B cell (primary cell): ENCODE results near the gene TUBGCP4. TPM values are rescaled to one million over a fixed set of nuclear protein-coding genes. Genes with fewer than 3 reads are reported as not detected.

Source experiments
- ATAC-seq: fragments of 200-7000 bp; cut with Tn5 transposase; one replicate; pipeline ENCODE4 v1.10.0; 2021; ENCODE audit warnings: low read depth, mild to moderate bottlenecking, moderate number of reproducible peaks, moderate library complexity
- CTCF ChIA-PET: fragments of 350-600 bp; sonication (Branson Sonifier 250); formaldehyde crosslinking; loops from one replicate; lab custom pipeline; 2021; ENCODE audit warnings: antibody characterized with exemption, inconsistent platforms; lab: Charles Lee
- POLR2A ChIA-PET: fragments of 350-600 bp; sonication (Branson Sonifier 250); formaldehyde crosslinking; loops from one replicate; lab custom pipeline; 2021; ENCODE audit warnings: antibody characterized with exemption; lab: Charles Lee
- DNase-seq: peaks from one replicate; pipeline ENCODE4 v3.0.0; 2013
- H2AFZ ChIP-seq: 2 replicates; pipeline ENCODE4 v1.6.1; 2012; ENCODE audit warnings: mild to moderate bottlenecking, low read depth, low read length; ENCODE audit not compliant: insufficient read depth, poor library complexity, severe bottlenecking
- H3K27ac ChIP-seq, 2 donors: 1 replicate in 1 of 2; 2 replicates in 1 of 2; pipeline ENCODE4 v1.5.1; 2012 to 2013; ENCODE audit warnings: low read length in 2 of 2, mild to moderate bottlenecking in 2 of 2, moderate library complexity in 1 of 2
- H3K27me3 ChIP-seq, 4 experiments: fragments of 200-600 bp in 1 of 4; sonication (generic) in 1 of 4; replicated peaks in 1 of 4; 1 replicate in 2 of 4; 2 replicates in 2 of 4; pipeline versions ENCODE4 v1.6.1 to v1.7.0; 2013 to 2016; ENCODE audit warnings: low read length in 3 of 4, mild to moderate bottlenecking in 2 of 4, mixed read lengths in 1 of 4, moderate library complexity in 1 of 4; ENCODE audit not compliant: insufficient read depth in 4 of 4, control insufficient read depth in 3 of 4; ENCODE audit errors: control extremely low read depth in 1 of 4
- H3K36me3 ChIP-seq, 2 experiments: replicated peaks in 1 of 2; 1 replicate in 1 of 2; 2 replicates in 1 of 2; pipeline versions ENCODE4 v1.6.1 to v1.7.1; 2013; ENCODE audit warnings: low read length in 1 of 2; ENCODE audit not compliant: insufficient read depth in 2 of 2, control insufficient read depth in 1 of 2; ENCODE audit errors: control extremely low read depth in 1 of 2, extremely low read depth in 1 of 2
- H3K4me1 ChIP-seq, 2 donors: fragments of 200-600 bp in 1 of 2; sonication (generic) in 1 of 2; 1 replicate in 1 of 2; 2 replicates in 1 of 2; pipeline versions ENCODE4 v1.5.1 to v1.6.1; 2013 to 2017; ENCODE audit warnings: low read length in 2 of 2; ENCODE audit not compliant: control insufficient read depth in 2 of 2, insufficient read depth in 2 of 2
- H3K4me2 ChIP-seq: replicated peaks from 2 replicates; pipeline ENCODE3; 2012; ENCODE audit warnings: mild to moderate bottlenecking, low read depth, low read length; ENCODE audit not compliant: poor library complexity, severe bottlenecking
- H3K4me3 ChIP-seq, 5 experiments: fragments of 200-600 bp in 1 of 5; sonication (generic) in 1 of 5; 1 replicate in 3 of 5; 2 replicates in 2 of 5; pipeline versions ENCODE4 v1.5.1 to v1.7.0; 2011 to 2016; ENCODE audit warnings: low read length in 4 of 5, mild to moderate bottlenecking in 4 of 5, low read depth in 2 of 5, control low read depth in 1 of 5, moderate library complexity in 1 of 5; ENCODE audit not compliant: insufficient read depth in 1 of 5; ENCODE audit errors: control extremely low read depth in 1 of 5, extremely low read depth in 1 of 5
- H3K79me2 ChIP-seq: fragments of 200-600 bp; sonication (generic); one replicate; pipeline ENCODE4 v1.6.0; 2016; ENCODE audit warnings: low read length; ENCODE audit not compliant: control insufficient read depth, insufficient read depth
- H3K9ac ChIP-seq: fragments of 200-600 bp; sonication (generic); 2 replicates; pipeline ENCODE4 v1.6.1; 2017; ENCODE audit warnings: mild to moderate bottlenecking, low read length, moderate library complexity
- H3K9me3 ChIP-seq, 3 donors: one replicate each; pipeline versions ENCODE4 v1.6.1 to v1.7.1; 2013; ENCODE audit warnings: low read length in 2 of 3; ENCODE audit not compliant: control insufficient read depth in 2 of 3, insufficient read depth in 1 of 3; ENCODE audit errors: control extremely low read depth in 1 of 3
- H4K20me1 ChIP-seq: 2 replicates; pipeline ENCODE4 v1.6.0; 2012; ENCODE audit warnings: mild to moderate bottlenecking, low read length; ENCODE audit not compliant: insufficient read depth, control insufficient read depth, poor library complexity, severe bottlenecking
- H3K27ac Mint-ChIP-seq: one replicate; pipeline ENCODE4 v1.8.0; 2021; ENCODE audit warnings: mixed read lengths
- H3K27me3 Mint-ChIP-seq: one replicate; pipeline ENCODE4 v1.8.0; 2021; ENCODE audit warnings: mixed read lengths
- H3K4me1 Mint-ChIP-seq: one replicate; pipeline ENCODE4 v1.8.0; 2021; ENCODE audit warnings: mixed read lengths
- H3K4me3 Mint-ChIP-seq: one replicate; pipeline ENCODE4 v1.8.0; 2021; ENCODE audit warnings: mixed read lengths
- H3K9me3 Mint-ChIP-seq: one replicate; pipeline ENCODE4 v1.8.0; 2022; ENCODE audit warnings: mixed read lengths; ENCODE audit not compliant: insufficient read depth
- CTCF ChIP-seq: fragments of 200-600 bp; IDR thresholded peaks from one replicate; pipeline ENCODE4 v1.8.0; 2022; ENCODE audit warnings: antibody characterized with exemption, mild to moderate bottlenecking
- EZH2 ChIP-seq: IDR thresholded peaks from 2 replicates; pipeline ENCODE4 v1.6.1; 2012; ENCODE audit warnings: borderline replicate concordance, low read depth, mild to moderate bottlenecking, moderate library complexity, low read length; ENCODE audit not compliant: insufficient read depth, poor library complexity, severe bottlenecking
- WGBS: methylation state at CpG from one replicate; pipeline ENCODE4 v1.1.5; 2013; ENCODE audit warnings: missing lambda C conversion rate; ENCODE audit not compliant: insufficient coverage; 5-methylcytosine and 5-hydroxymethylcytosine counted together
- intact Hi-C: fragments of 100-400 bp; cut with micrococcal nuclease; formaldehyde crosslinking; loops from one replicate; pipeline ENCODE4 v1.10.0; 2022
- polyA plus RNA-seq: library from polyadenylated mRNA; depleted of rRNA; stranded (reverse); fragments of >200 nt; gene quantifications from 2 replicates; pipeline ENCODE4 v1.2.3, GENCODE V29; 2012
- total RNA-seq, 2 donors: library from RNA; stranded (reverse); fragments of 120-200 nt in 1 of 2; gene quantifications; 1 replicate in 1 of 2; 2 replicates in 1 of 2; pipeline versions ENCODE4 v1.2.3 to v1.2.4, GENCODE V29; 2013 to 2022

TUBGCP4 gene
- total and polyA plus RNA-seq, 2 donors (not counting 1 experiment from before 2014, with no cell fraction given): 10.0 to 31.6 TPM

- ChIA-PET POLR2A (no interaction called here), CTCF (interaction anchor here (1.0 kb wide), 1 partner anchor 69 kb away, joined by 4 read pairs; no protein-coding TSS in a partner anchor)
- intact Hi-C loops: no loop called here
- H4K20me1 ChIP-seq: no peaks in the 10 kb centered on the region
- H2AFZ ChIP-seq: no peak overlapping the region
- H3K4me2 ChIP-seq: no peak overlapping the region
- no peaks in the 10 kb centered on the region for H3K9me3 Mint-ChIP-seq
- no peaks in the 10 kb centered on the region for H3K79me2 ChIP-seq
- H3K27me3 ChIP-seq: no peaks in the 10 kb centered on the region
- no peak for ATAC-seq
- no peaks in the 10 kb centered on the region for H3K4me1 Mint-ChIP-seq
- no peaks in the 10 kb centered on the region for H3K4me1 ChIP-seq
- no peak overlapping the region for H3K27ac ChIP-seq
- H3K9me3 ChIP-seq: no peaks in the 10 kb centered on the region
- no peak overlapping the region for H3K4me3 ChIP-seq
- no peak overlapping the region for H3K9ac ChIP-seq
- H3K4me3 Mint-ChIP-seq: no peak overlapping the region
- TF ChIP-seq EZH2 (no peak), CTCF (no peak)
- 50% methylated on average over 1 of the region's 2 CpGs for WGBS
- peaks cover 9 to 27% of the 10 kb centered on the region in 2 experiments for H3K36me3 ChIP-seq
- no peak for DNase-seq
- no peaks in the 10 kb centered on the region for H3K27me3 Mint-ChIP-seq
- H3K27ac Mint-ChIP-seq: no peak overlapping the region
These were observed 75.4 kb downstream of the TUBGCP4 start for GRCh38 chr15:43446344-43446743.

GRCh38 chr15:43449981-43450380 lies 79.1 kb downstream of the TUBGCP4 start:
- Histone ChIP-seq H3K4me1 (no peaks in the 10 kb centered on the region), H3K4me2 (no peak overlapping the region), H3K79me2 (no peaks in the 10 kb centered on the region), H3K4me3 (no peak overlapping the region), H3K27me3 (no peaks in the 10 kb centered on the region), H3K9ac (no peak overlapping the region), H3K27ac (no peak overlapping the region), H3K36me3 (peaks cover 8 to 19% of the 10 kb centered on the region in 2 experiments), H4K20me1 (no peaks in the 10 kb centered on the region), H3K9me3 (no peaks in the 10 kb centered on the region), H2AFZ (no peak overlapping the region)
- Mint-ChIP-seq H3K4me3 (no peak overlapping the region), H3K4me1 (no peaks in the 10 kb centered on the region), H3K27ac (no peak overlapping the region), H3K27me3 (no peaks in the 10 kb centered on the region), H3K9me3 (no peaks in the 10 kb centered on the region)
- ChIA-PET POLR2A (no interaction called here), CTCF (no interaction called here)
- intact Hi-C loops: no loop called here
- DNase-seq: no peak
- no peak for TF ChIP-seq EZH2
- TF ChIP-seq CTCF: no peak
- ATAC-seq: no peak
- no CpG with 5 or more reads among the region's 1 CpG for WGBS

Other genes with a start within 250 kb of the TUBGCP4 start
- gene TMEM62, start 237.5 kb upstream of the TUBGCP4 start, total RNA-seq: 65.3 and 74.4 TPM in 2 replicates
- 18.6 and 24.4 TPM in 2 replicates for gene TMEM62, start 237.5 kb upstream of the TUBGCP4 start, polyA plus RNA-seq
- 113 and 116 TPM in 2 replicates for gene CCNDBP1, start 185.7 kb upstream of the TUBGCP4 start, total RNA-seq
- 111 and 127 TPM in 2 replicates for gene CCNDBP1, start 185.7 kb upstream of the TUBGCP4 start, polyA plus RNA-seq
- not detected in 2 replicates for gene EPB42, start 150.1 kb upstream of the TUBGCP4 start, total RNA-seq
- not detected in 2 replicates for gene EPB42, start 150.1 kb upstream of the TUBGCP4 start, polyA plus RNA-seq
- gene TGM5, start 104.2 kb upstream of the TUBGCP4 start, total RNA-seq: 0.42 TPM in 1 of 2 replicates, not detected in the other
- not detected in 2 replicates for gene TGM5, start 104.2 kb upstream of the TUBGCP4 start, polyA plus RNA-seq
- gene TGM7, start 68.8 kb upstream of the TUBGCP4 start, total RNA-seq: not detected in 2 replicates
- gene TGM7, start 68.8 kb upstream of the TUBGCP4 start, polyA plus RNA-seq: not detected in 2 replicates
- 12.8 and 16.2 TPM in 2 replicates for gene LCMT2, start 40.5 kb upstream of the TUBGCP4 start, total RNA-seq
- 7.5 and 10.1 TPM in 2 replicates for gene LCMT2, start 40.5 kb upstream of the TUBGCP4 start, polyA plus RNA-seq
- 51.5 and 54.4 TPM in 2 replicates for gene ZSCAN29, start 58 bp upstream of the TUBGCP4 start, total RNA-seq
- 14.9 and 16.1 TPM in 2 replicates for gene ZSCAN29, start 58 bp upstream of the TUBGCP4 start, polyA plus RNA-seq
- gene TP53BP1, start 122.1 kb downstream of the TUBGCP4 start, total RNA-seq: 70.5 and 88.4 TPM in 2 replicates
- 13.1 and 17.6 TPM in 2 replicates for gene TP53BP1, start 122.1 kb downstream of the TUBGCP4 start, polyA plus RNA-seq
- gene MAP1A, start 146.5 kb downstream of the TUBGCP4 start, total RNA-seq: 0.07 and 0.17 TPM in 2 replicates
- 0.03 and 0.06 TPM in 2 replicates for gene MAP1A, start 146.5 kb downstream of the TUBGCP4 start, polyA plus RNA-seq
- 88.9 and 94.8 TPM in 2 replicates for gene PPIP5K1, start 219.1 kb downstream of the TUBGCP4 start, total RNA-seq
- gene PPIP5K1, start 219.1 kb downstream of the TUBGCP4 start, polyA plus RNA-seq: 40.2 and 40.6 TPM in 2 replicates
- gene CKMT1B, start 222.9 kb downstream of the TUBGCP4 start, total RNA-seq: not detected in 2 replicates
- not detected in 2 replicates for gene CKMT1B, start 222.9 kb downstream of the TUBGCP4 start, polyA plus RNA-seq
- gene STRC, start 247.7 kb downstream of the TUBGCP4 start, total RNA-seq: 1.0 and 1.3 TPM in 2 replicates
- gene STRC, start 247.7 kb downstream of the TUBGCP4 start, polyA plus RNA-seq: 1.3 and 1.7 TPM in 2 replicates